Liver (tissue), 9 donors: ENCODE measurements around the gene TEX19. TPM values are rescaled to one million over a fixed set of nuclear protein-coding genes. Genes with fewer than 3 reads are reported as not detected.

Experiments used
- DNase-seq: peaks from one replicate; pipeline ENCODE4 v3.0.0-alpha.2; 2017; ENCODE audit warnings: low spot score
- H3K27ac ChIP-seq, 2 donors: one replicate each; pipeline ENCODE4 v1.7.0; 2013; ENCODE audit warnings: inconsistent platforms in 2 of 2, low read length in 2 of 2, control low read depth in 1 of 2, low read depth in 1 of 2, mild to moderate bottlenecking in 1 of 2
- H3K27me3 ChIP-seq, 4 donors: one replicate each; pipeline versions ENCODE4 v1.6.1 to v1.7.0; 2013; ENCODE audit warnings: low read length in 3 of 4, inconsistent platforms in 1 of 4, mild to moderate bottlenecking in 1 of 4, moderate library complexity in 1 of 4; ENCODE audit not compliant: control insufficient read depth in 4 of 4, insufficient read depth in 4 of 4
- H3K36me3 ChIP-seq, 4 donors: one replicate each; pipeline versions ENCODE4 v1.6.1 to v1.7.0; 2013; ENCODE audit warnings: low read length in 3 of 4, mild to moderate bottlenecking in 3 of 4, low read depth in 1 of 4, moderate library complexity in 1 of 4; ENCODE audit not compliant: control insufficient read depth in 4 of 4, insufficient read depth in 3 of 4
- H3K4me1 ChIP-seq, 4 donors: one replicate each; pipeline versions ENCODE4 v1.6.1 to v1.7.0; 2013; ENCODE audit warnings: low read length in 3 of 4, mild to moderate bottlenecking in 3 of 4, moderate library complexity in 1 of 4; ENCODE audit not compliant: control insufficient read depth in 4 of 4, insufficient read depth in 4 of 4
- H3K4me3 ChIP-seq, 3 donors: one replicate each; pipeline versions ENCODE4 v1.6.1 to v1.7.0; 2013; ENCODE audit warnings: low read length in 3 of 3, control low read depth in 1 of 3, low read depth in 1 of 3, mild to moderate bottlenecking in 1 of 3
- H3K9ac ChIP-seq, 2 donors: one replicate each; pipeline ENCODE4 v1.7.0; 2013; ENCODE audit warnings: low read length in 2 of 2, mild to moderate bottlenecking in 2 of 2, moderate library complexity in 2 of 2, control low read depth in 1 of 2, low read depth in 1 of 2
- H3K9me3 ChIP-seq, 4 donors: one replicate each; pipeline versions ENCODE4 v1.6.1 to v1.7.0; 2013; ENCODE audit warnings: low read length in 3 of 4; ENCODE audit not compliant: control insufficient read depth in 4 of 4
- FOXA1 ChIP-seq: IDR thresholded peaks from 2 replicates; pipeline ENCODE4 v1.6.1; 2016; ENCODE audit warnings: antibody characterized with exemption
- FOXA2 ChIP-seq: IDR thresholded peaks from 2 replicates; pipeline ENCODE4 v1.6.1; 2016; ENCODE audit warnings: antibody characterized with exemption
- GABPA ChIP-seq, 2 donors: IDR thresholded peaks in 1 of 2; conservative IDR thresholded peaks in 1 of 2; 2 replicates each; pipeline ENCODE4 v1.6.1; 2016; ENCODE audit warnings: antibody characterized with exemption in 2 of 2, mild to moderate bottlenecking in 1 of 2, moderate library complexity in 1 of 2
- HNF4A ChIP-seq, 2 donors: conservative IDR thresholded peaks; 2 replicates each; pipeline ENCODE4 v1.6.1; 2016; ENCODE audit warnings: antibody characterized with exemption in 2 of 2, mild to moderate bottlenecking in 2 of 2
- HNF4G ChIP-seq: IDR thresholded peaks from 2 replicates; pipeline ENCODE4 v1.6.1; 2016; ENCODE audit warnings: antibody characterized with exemption
- JUND ChIP-seq, 2 donors: IDR thresholded peaks; 2 replicates each; pipeline ENCODE4 v1.6.1; 2016; ENCODE audit warnings: antibody characterized with exemption in 2 of 2
- NR2F2 ChIP-seq: IDR thresholded peaks from 2 replicates; pipeline ENCODE4 v1.6.1; 2016; ENCODE audit warnings: antibody characterized with exemption
- RAD21 ChIP-seq, 2 donors: IDR thresholded peaks; 2 replicates each; pipeline ENCODE4 v1.6.1; 2016; ENCODE audit warnings: antibody characterized with exemption in 2 of 2, mild to moderate bottlenecking in 2 of 2
- SP1 ChIP-seq: IDR thresholded peaks from 2 replicates; pipeline ENCODE4 v1.6.1; 2018; ENCODE audit warnings: antibody characterized with exemption, mild to moderate bottlenecking
- TAF1 ChIP-seq: conservative IDR thresholded peaks from 2 replicates; pipeline ENCODE4 v1.6.1; 2016; ENCODE audit warnings: antibody characterized with exemption, mild to moderate bottlenecking
- YY1 ChIP-seq: IDR thresholded peaks from 2 replicates; pipeline ENCODE4 v1.6.1; 2016; ENCODE audit warnings: antibody characterized with exemption, mild to moderate bottlenecking
- WGBS: extraction: QIAGEN DNeasy Blood & Tissue Kit; methylation state at CpG from one replicate; pipeline ENCODE4 v1.1.7; 2013; 5-methylcytosine and 5-hydroxymethylcytosine counted together
- polyA plus RNA-seq, 2 donors: library from polyadenylated mRNA; stranded (reverse) in 1 of 2; unstranded in 1 of 2; fragments of 200-250 nt in 1 of 2; fragments of >200 nt in 1 of 2; fragmentation: Nextera tagmentation in 1 of 2; extraction: Ambion mirVana in 1 of 2; gene quantifications; one replicate each; pipeline versions ENCODE4 v1.2.1 to v1.2.3, GENCODE V29; 2013 to 2015
- total RNA-seq, 2 donors: library from RNA; depleted of rRNA; stranded (reverse); fragments of >200 nt; gene quantifications; one replicate each; pipeline ENCODE4 v1.2.3, GENCODE V29; 2014
- TF ChIP-seq, protein P1 (sequence below): IDR thresholded peaks from 2 replicates; pipeline ENCODE4 v1.6.1; 2016; ENCODE audit warnings: antibody characterized with exemption
- TF ChIP-seq, protein P2 (sequence below): fragments of 150-350 bp; IDR thresholded peaks from 2 replicates; pipeline ENCODE4 v1.5.1; 2017; ENCODE audit warnings: improper control_type of control experiment, low read depth, low read length; ENCODE audit not compliant: missing input control
- TF ChIP-seq, protein P3 (sequence below): IDR thresholded peaks from 2 replicates; pipeline ENCODE4 v1.6.1; 2016; ENCODE audit warnings: antibody characterized with exemption, mild to moderate bottlenecking
- TF ChIP-seq, protein P4 (sequence below): IDR thresholded peaks from 2 replicates; pipeline ENCODE4 v1.6.1; 2016; ENCODE audit warnings: antibody characterized with exemption
- donor health status: healthy.
- donor health status: healthy.
- donor health status: healthy.
- donor health status: healthy.
- donor health status: healthy.

TEX19 gene
- total and polyA plus RNA-seq, 4 donors, result 0.14 TPM; not detected in 3

DNA sequence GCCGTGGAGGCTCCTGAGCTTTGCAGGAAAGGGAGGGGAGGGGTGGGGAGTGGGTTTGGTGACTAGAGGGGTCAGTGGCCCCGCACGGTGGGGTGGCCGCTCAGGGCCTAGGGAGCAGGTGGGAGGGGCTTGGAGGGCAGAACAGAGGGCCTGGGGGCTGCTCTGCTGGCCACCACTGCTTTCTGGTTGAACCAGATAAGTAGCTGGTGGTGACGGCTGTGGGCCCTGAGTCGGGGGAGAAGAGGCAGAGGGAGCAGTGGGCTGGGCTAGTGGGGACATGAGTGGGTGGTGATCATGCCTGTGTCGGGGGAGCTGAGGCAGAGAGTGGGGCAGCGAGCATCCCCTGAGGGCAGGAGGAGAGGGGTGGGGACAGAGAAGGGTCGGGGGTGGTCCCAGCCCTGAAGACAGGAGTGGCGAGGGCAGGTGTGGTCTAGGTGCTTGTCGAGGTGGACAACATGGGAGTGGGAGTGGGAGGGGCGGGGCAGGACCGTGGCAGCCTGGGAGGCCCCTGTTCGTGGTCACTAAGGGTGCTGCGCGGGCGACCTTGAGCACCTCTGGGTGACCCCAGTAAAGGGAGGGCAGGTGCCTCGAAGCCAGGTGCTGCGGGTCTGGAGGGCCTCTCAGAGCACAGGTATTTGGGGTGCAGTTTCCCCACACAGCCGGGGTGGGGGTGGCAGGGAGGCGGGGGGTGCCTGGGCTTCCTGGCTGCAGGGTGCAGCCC, 35.4 kb upstream of the TEX19 start:
- Histone ChIP-seq H3K9me3 (no peaks in the 10 kb centered on the region), H3K9ac (no peak overlapping the region), H3K27ac (no peak overlapping the region), H3K27me3 (no peaks in the 10 kb centered on the region), H3K36me3 (peaks cover 0 to 1% (median 0%) of the 10 kb centered on the region in 4 donors), H3K4me3 (no peak overlapping the region), H3K4me1 (peaks cover 13 to 43% (median 30%) of the 10 kb centered on the region in 4 donors)
- no peak for TF ChIP-seq HNF4A (conservative IDR thresholded peaks at IDR 0.05)
- no peak for TF ChIP-seq JUND (IDR thresholded peaks at IDR 0.05)
- no peak for TF ChIP-seq RAD21 (IDR thresholded peaks at IDR 0.05)
- no peak for TF ChIP-seq NR2F2
- no peak for TF ChIP-seq YY1
- TF ChIP-seq, protein P1, sequence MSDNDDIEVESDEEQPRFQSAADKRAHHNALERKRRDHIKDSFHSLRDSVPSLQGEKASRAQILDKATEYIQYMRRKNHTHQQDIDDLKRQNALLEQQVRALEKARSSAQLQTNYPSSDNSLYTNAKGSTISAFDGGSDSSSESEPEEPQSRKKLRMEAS, result no peak
- TF ChIP-seq, protein P2, sequence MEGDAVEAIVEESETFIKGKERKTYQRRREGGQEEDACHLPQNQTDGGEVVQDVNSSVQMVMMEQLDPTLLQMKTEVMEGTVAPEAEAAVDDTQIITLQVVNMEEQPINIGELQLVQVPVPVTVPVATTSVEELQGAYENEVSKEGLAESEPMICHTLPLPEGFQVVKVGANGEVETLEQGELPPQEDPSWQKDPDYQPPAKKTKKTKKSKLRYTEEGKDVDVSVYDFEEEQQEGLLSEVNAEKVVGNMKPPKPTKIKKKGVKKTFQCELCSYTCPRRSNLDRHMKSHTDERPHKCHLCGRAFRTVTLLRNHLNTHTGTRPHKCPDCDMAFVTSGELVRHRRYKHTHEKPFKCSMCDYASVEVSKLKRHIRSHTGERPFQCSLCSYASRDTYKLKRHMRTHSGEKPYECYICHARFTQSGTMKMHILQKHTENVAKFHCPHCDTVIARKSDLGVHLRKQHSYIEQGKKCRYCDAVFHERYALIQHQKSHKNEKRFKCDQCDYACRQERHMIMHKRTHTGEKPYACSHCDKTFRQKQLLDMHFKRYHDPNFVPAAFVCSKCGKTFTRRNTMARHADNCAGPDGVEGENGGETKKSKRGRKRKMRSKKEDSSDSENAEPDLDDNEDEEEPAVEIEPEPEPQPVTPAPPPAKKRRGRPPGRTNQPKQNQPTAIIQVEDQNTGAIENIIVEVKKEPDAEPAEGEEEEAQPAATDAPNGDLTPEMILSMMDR, result no peak
- no peak for TF ChIP-seq FOXA1
- TF ChIP-seq HNF4G, result no peak
- TF ChIP-seq, protein P3, sequence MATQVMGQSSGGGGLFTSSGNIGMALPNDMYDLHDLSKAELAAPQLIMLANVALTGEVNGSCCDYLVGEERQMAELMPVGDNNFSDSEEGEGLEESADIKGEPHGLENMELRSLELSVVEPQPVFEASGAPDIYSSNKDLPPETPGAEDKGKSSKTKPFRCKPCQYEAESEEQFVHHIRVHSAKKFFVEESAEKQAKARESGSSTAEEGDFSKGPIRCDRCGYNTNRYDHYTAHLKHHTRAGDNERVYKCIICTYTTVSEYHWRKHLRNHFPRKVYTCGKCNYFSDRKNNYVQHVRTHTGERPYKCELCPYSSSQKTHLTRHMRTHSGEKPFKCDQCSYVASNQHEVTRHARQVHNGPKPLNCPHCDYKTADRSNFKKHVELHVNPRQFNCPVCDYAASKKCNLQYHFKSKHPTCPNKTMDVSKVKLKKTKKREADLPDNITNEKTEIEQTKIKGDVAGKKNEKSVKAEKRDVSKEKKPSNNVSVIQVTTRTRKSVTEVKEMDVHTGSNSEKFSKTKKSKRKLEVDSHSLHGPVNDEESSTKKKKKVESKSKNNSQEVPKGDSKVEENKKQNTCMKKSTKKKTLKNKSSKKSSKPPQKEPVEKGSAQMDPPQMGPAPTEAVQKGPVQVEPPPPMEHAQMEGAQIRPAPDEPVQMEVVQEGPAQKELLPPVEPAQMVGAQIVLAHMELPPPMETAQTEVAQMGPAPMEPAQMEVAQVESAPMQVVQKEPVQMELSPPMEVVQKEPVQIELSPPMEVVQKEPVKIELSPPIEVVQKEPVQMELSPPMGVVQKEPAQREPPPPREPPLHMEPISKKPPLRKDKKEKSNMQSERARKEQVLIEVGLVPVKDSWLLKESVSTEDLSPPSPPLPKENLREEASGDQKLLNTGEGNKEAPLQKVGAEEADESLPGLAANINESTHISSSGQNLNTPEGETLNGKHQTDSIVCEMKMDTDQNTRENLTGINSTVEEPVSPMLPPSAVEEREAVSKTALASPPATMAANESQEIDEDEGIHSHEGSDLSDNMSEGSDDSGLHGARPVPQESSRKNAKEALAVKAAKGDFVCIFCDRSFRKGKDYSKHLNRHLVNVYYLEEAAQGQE, result no peak
- no peak for TF ChIP-seq SP1
- no peak for TF ChIP-seq GABPA (IDR thresholded peaks at IDR 0.05 in 1 of 2, conservative IDR thresholded peaks at IDR 0.05 in 1 of 2)
- TF ChIP-seq FOXA2, result no peak
- TF ChIP-seq, protein P4, sequence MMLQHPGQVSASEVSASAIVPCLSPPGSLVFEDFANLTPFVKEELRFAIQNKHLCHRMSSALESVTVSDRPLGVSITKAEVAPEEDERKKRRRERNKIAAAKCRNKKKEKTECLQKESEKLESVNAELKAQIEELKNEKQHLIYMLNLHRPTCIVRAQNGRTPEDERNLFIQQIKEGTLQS, result no peak
- no peak for TF ChIP-seq TAF1
- DNase-seq, result no peak
- 77% methylated on average over 21 of the region's 21 CpGs for WGBS

GRCh38 chr17:82324566-82325285, 34.3 kb upstream of the TEX19 start:
- no peaks in the 10 kb centered on the region for H3K9me3 ChIP-seq
- H3K4me1 ChIP-seq, result peaks cover 19 to 53% (median 37%) of the 10 kb centered on the region in 4 donors
- no peak for TF ChIP-seq RAD21 (IDR thresholded peaks at IDR 0.05)
- TF ChIP-seq, protein P2, result no peak
- TF ChIP-seq, protein P3, result no peak
- TF ChIP-seq, protein P1, result no peak
- no peak for TF ChIP-seq JUND (IDR thresholded peaks at IDR 0.05)
- TF ChIP-seq TAF1, result no peak
- no peaks in the 10 kb centered on the region for H3K27me3 ChIP-seq
- H3K27ac ChIP-seq, result no peak overlapping the region
- no peak overlapping the region for H3K9ac ChIP-seq
- no peak overlapping the region for H3K4me3 ChIP-seq
- 77% methylated on average over 25 of the region's 25 CpGs for WGBS
- H3K36me3 ChIP-seq, result peaks cover 0 to 1% (median 0%) of the 10 kb centered on the region in 4 donors
- DNase-seq, result no peak
